ENCODE measurements around the gene LENG1.

Gene LENG1

DNA sequence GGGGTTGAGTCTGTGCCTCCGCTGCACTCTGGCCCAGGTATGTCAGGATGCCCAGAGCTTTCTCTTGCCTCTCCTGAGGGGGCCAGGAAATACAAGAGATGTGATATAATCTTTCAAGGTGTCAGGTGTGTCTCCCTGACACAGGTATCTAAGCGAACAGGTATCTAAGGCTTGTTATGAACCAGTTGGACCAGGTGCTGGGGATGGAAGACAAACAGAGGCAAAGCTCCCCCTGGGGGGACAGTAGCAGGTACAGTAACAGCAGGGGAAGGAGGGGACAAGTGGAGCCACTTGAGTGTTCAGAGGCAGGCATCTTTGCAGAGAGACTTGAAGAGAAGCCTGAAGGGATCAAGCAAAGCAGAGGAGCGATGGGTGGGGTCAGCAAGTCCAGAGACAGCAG is 2.6 kb downstream of the LENG1 start:
- H3K27me3 ChIP-seq (ENCODE audit: low read length): no peaks in the 10 kb centered on the region
- H3K4me3 ChIP-seq (ENCODE audit: insufficient read depth, low read length, poor library complexity, severe bottlenecking): no peak overlapping the region
- TF ChIP-seq EZH2phosphoT487 (conservative IDR thresholded peaks at IDR 0.05; ENCODE audit: low read length): no peak
- TF ChIP-seq, protein P1, sequence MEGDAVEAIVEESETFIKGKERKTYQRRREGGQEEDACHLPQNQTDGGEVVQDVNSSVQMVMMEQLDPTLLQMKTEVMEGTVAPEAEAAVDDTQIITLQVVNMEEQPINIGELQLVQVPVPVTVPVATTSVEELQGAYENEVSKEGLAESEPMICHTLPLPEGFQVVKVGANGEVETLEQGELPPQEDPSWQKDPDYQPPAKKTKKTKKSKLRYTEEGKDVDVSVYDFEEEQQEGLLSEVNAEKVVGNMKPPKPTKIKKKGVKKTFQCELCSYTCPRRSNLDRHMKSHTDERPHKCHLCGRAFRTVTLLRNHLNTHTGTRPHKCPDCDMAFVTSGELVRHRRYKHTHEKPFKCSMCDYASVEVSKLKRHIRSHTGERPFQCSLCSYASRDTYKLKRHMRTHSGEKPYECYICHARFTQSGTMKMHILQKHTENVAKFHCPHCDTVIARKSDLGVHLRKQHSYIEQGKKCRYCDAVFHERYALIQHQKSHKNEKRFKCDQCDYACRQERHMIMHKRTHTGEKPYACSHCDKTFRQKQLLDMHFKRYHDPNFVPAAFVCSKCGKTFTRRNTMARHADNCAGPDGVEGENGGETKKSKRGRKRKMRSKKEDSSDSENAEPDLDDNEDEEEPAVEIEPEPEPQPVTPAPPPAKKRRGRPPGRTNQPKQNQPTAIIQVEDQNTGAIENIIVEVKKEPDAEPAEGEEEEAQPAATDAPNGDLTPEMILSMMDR (IDR thresholded peaks at IDR 0.05; ENCODE audit: insufficient read depth, low read length, poor library complexity, severe bottlenecking): no peak
- H3K4me2 ChIP-seq (ENCODE audit: low read depth, low read length, poor library complexity, severe bottlenecking): no peak overlapping the region
- no peaks in the 10 kb centered on the region for H3K79me2 ChIP-seq (ENCODE audit: insufficient read depth, low read length)
- no peaks in the 10 kb centered on the region for H3K36me3 ChIP-seq (ENCODE audit: low read length)
- H4K20me1 ChIP-seq (ENCODE audit: low read depth, low read length): no peaks in the 10 kb centered on the region
- peaks cover 22% of the 10 kb centered on the region; the same call in 1 of the 2 replicates for H3F3A ChIP-seq (ENCODE audit: insufficient read depth)
- H3K9me2 ChIP-seq (replicated peaks; ENCODE audit: insufficient read depth, low read length): no peaks in the 10 kb centered on the region
- H3K27ac ChIP-seq (ENCODE audit: low read depth, low read length): no peak overlapping the region
- no peaks in the 10 kb centered on the region for H3K9me3 ChIP-seq (ENCODE audit: insufficient read depth, low read length)
- H2AFZ ChIP-seq (ENCODE audit: low read depth, low read length, severe bottlenecking): no peak overlapping the region
- H3K9ac ChIP-seq (ENCODE audit: low read length): no peak overlapping the region

DNA sequence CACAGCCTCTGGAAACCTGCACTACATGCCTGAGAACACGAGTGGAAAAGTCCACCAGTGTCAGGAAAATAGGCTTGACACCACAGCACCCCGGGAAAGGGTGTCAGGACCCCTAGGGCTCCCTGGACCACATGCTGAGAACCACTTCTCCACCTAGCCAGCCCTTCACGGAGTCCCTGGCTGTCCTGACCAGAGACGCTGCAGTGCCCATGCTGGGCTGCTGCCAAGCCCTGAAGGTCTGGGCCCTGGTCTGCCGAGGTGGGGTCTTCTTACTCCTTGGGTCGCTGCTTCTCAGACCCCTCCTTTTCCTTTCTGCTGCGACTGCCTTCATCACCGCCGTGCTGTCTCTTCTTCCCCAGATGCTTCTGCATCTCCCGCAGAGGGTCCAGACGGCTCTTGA is 3.0 kb downstream of the LENG1 start:
- Histone ChIP-seq H3K9me2 (replicated peaks; ENCODE audit: insufficient read depth, low read length) (no peaks in the 10 kb centered on the region), H2AFZ (ENCODE audit: low read depth, low read length, severe bottlenecking) (no peak overlapping the region), H3K4me3 (ENCODE audit: insufficient read depth, low read length, poor library complexity, severe bottlenecking) (no peak overlapping the region), H3K36me3 (ENCODE audit: low read length) (no peaks in the 10 kb centered on the region), H3K79me2 (ENCODE audit: insufficient read depth, low read length) (no peaks in the 10 kb centered on the region), H3K27ac (ENCODE audit: low read depth, low read length) (no peak overlapping the region), H3K9me3 (ENCODE audit: insufficient read depth, low read length) (no peaks in the 10 kb centered on the region), H3K4me2 (ENCODE audit: low read depth, low read length, poor library complexity, severe bottlenecking) (no peak overlapping the region), H3K27me3 (ENCODE audit: low read length) (no peaks in the 10 kb centered on the region), H4K20me1 (ENCODE audit: low read depth, low read length) (no peaks in the 10 kb centered on the region), H3K9ac (ENCODE audit: low read length) (no peak overlapping the region), H3F3A (ENCODE audit: insufficient read depth) (peaks cover 22% of the 10 kb centered on the region; the same call in 1 of the 2 replicates)
- TF ChIP-seq EZH2phosphoT487 (conservative IDR thresholded peaks at IDR 0.05; ENCODE audit: low read length): no peak
- TF ChIP-seq, protein P1 (IDR thresholded peaks at IDR 0.05; ENCODE audit: insufficient read depth, low read length, poor library complexity, severe bottlenecking): no peak

- H2AFZ ChIP-seq (ENCODE audit: low read depth, low read length, severe bottlenecking): no peak overlapping the region
- no peaks in the 10 kb centered on the region for H3K9me2 ChIP-seq (replicated peaks; ENCODE audit: insufficient read depth, low read length)
- no peaks in the 10 kb centered on the region for H3K36me3 ChIP-seq (ENCODE audit: low read length)
- no peaks in the 10 kb centered on the region for H4K20me1 ChIP-seq (ENCODE audit: low read depth, low read length)
- TF ChIP-seq EZH2phosphoT487 (conservative IDR thresholded peaks at IDR 0.05; ENCODE audit: low read length): no peak
- TF ChIP-seq, protein P1 (IDR thresholded peaks at IDR 0.05; ENCODE audit: insufficient read depth, low read length, poor library complexity, severe bottlenecking): no peak
- no peak overlapping the region for H3K27ac ChIP-seq (ENCODE audit: low read depth, low read length)
- no peaks in the 10 kb centered on the region for H3K79me2 ChIP-seq (ENCODE audit: insufficient read depth, low read length)
- peaks cover 22% of the 10 kb centered on the region; the same call in 1 of the 2 replicates for H3F3A ChIP-seq (ENCODE audit: insufficient read depth)
- no peak overlapping the region for H3K4me3 ChIP-seq (ENCODE audit: insufficient read depth, low read length, poor library complexity, severe bottlenecking)
- H3K9me3 ChIP-seq (ENCODE audit: insufficient read depth, low read length): no peaks in the 10 kb centered on the region
- no peak overlapping the region for H3K4me2 ChIP-seq (ENCODE audit: low read depth, low read length, poor library complexity, severe bottlenecking)
- H3K9ac ChIP-seq (ENCODE audit: low read length): no peak overlapping the region
- no peaks in the 10 kb centered on the region for H3K27me3 ChIP-seq (ENCODE audit: low read length)
Measured at GRCh38 chr19:54155694-54156093, 3.8 kb downstream of the LENG1 start.
